ENCODE data around the gene PGAM1.
A peak's percentile ranks its signal among the peaks of the same experiment; 100 is the strongest.
"Not testable (repeated sequence)": the region's sequence is repeated elsewhere in the genome, so short reads cannot be mapped to it uniquely, and the experiment has no call there.

PGAM1 gene

GRCh38 chr10:97407952-97408248, 18.1 kb upstream of the PGAM1 start:
- no peak for DNase-seq (ENCODE audit: low spot score)

GRCh38 chr10:97408496-97408992, 17.4 kb upstream of the PGAM1 start:
- no peak for DNase-seq (ENCODE audit: low spot score)

GRCh38 chr10:97411406-97411805, 14.6 kb upstream of the PGAM1 start:
- DNase-seq (ENCODE audit: low spot score) = no peak

- DNase-seq (ENCODE audit: low spot score) = no peak
Measured at GRCh38 chr10:97412891-97413304, 13.1 kb upstream of the PGAM1 start.

- DNase-seq (ENCODE audit: low spot score) = no peak
Measured at GRCh38 chr10:97416565-97416964, 9.4 kb upstream of the PGAM1 start.

GRCh38 chr10:97423757-97424098, 2.3 kb upstream of the PGAM1 start:
- not testable (repeated sequence) for DNase-seq (ENCODE audit: low spot score)

GRCh38 chr10:97426776-97427570, 982 bp downstream of the PGAM1 start:
- DNase-seq (ENCODE audit: low spot score) = no peak

- no peak for DNase-seq (ENCODE audit: low spot score)
Measured at GRCh38 chr10:97427571-97428179, 1.7 kb downstream of the PGAM1 start.

- no peak for DNase-seq (ENCODE audit: low spot score)
Measured at GRCh38 chr10:97428572-97428981, 2.6 kb downstream of the PGAM1 start.

GRCh38 chr10:97434055-97434454, 8.1 kb downstream of the PGAM1 start:
- DNase-seq (ENCODE audit: low spot score) = no peak

- no peak for DNase-seq (ENCODE audit: low spot score)
Measured at GRCh38 chr10:97434557-97434956, 8.6 kb downstream of the PGAM1 start.

- no peak for DNase-seq (ENCODE audit: low spot score)
Measured at GRCh38 chr10:97435211-97435610, 9.2 kb downstream of the PGAM1 start.

- no peak for DNase-seq (ENCODE audit: low spot score)
Measured at GRCh38 chr10:97442277-97442676, 16.3 kb downstream of the PGAM1 start.

GRCh38 chr10:97444212-97444611, 18.2 kb downstream of the PGAM1 start:
- no peak for DNase-seq (ENCODE audit: low spot score)

GRCh38 chr10:97445357-97445721, 19.3 kb downstream of the PGAM1 start:
- DNase-seq (ENCODE audit: low spot score) = no peak

GRCh38 chr10:97445722-97446639, 20.0 kb downstream of the PGAM1 start, which contains the start of the genes EXOSC1 and ZDHHC16:
Gene EXOSC1, minus strand, starts transcription at chr10:97446006. Its CDS starts 21 bp downstream, at chr10:97445985.
Gene ZDHHC16, plus strand, starts transcription at chr10:97446175. Its CDS starts 5,501 bp downstream, at chr10:97451676.
- peak; percentile 97 for DNase-seq (ENCODE audit: low spot score)

GRCh38 chr10:97450828-97451227, 24.8 kb downstream of the PGAM1 start:
- DNase-seq (ENCODE audit: low spot score) = no peak

- DNase-seq (ENCODE audit: low spot score) = no peak
Measured at GRCh38 chr10:97451605-97452004, 25.6 kb downstream of the PGAM1 start.

GRCh38 chr10:97452352-97452751, 26.4 kb downstream of the PGAM1 start:
- DNase-seq (ENCODE audit: low spot score) = no peak

- DNase-seq (ENCODE audit: low spot score) = no peak
Measured at GRCh38 chr10:97454330-97455036, 28.5 kb downstream of the PGAM1 start.

- DNase-seq (ENCODE audit: low spot score) = no peak
Measured at GRCh38 chr10:97456034-97456685, 30.2 kb downstream of the PGAM1 start.
